HG02642 (cell line): Measurements from ENCODE around the gene ITGAX.
A peak's percentile ranks its signal among the peaks of the same experiment; 100 is the strongest.
"Not testable (repeated sequence)": the region's sequence is repeated elsewhere in the genome, so short reads cannot be mapped to it uniquely, and the experiment has no call there.

Experiments
- ATAC-seq: cut with Tn5 transposase; IDR thresholded peaks from one replicate; pipeline ENCODE4 v1.9.1; 2021; ENCODE audit warnings: mild to moderate bottlenecking; ENCODE audit not compliant: unreplicated experiment, poor library complexity

ITGAX gene

GRCh38 chr16:31354394-31355291, at the start of gene ITGAX:
TSS of gene ITGAX (plus strand) at chr16:31355176. CDS start at chr16:31355255, 79 bp downstream.
- ATAC-seq, result peak; percentile 77

GRCh38 chr16:31305219-31305618, 49.8 kb upstream of the ITGAX start:
- ATAC-seq, result no peak

GRCh38 chr16:31308381-31308780, 46.6 kb upstream of the ITGAX start:
- ATAC-seq, result not testable (repeated sequence)

DNA sequence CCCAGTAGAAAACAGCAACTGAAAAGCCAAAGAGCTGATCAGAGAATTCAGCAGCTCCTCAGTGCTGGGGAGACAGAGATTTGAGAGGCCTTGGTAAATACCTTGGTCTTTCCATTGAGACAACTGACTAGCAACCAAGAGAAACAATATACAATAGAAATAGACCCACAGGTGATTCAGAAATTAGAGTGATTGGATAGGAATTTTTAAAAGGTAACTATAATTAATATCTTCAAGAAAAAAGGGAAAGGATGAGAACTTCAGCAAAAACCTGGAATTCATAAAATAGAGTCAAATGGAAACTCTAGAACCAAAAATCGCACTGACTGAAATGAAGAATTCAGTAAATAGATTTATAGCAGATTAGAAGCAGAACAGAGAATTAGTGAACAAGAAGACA, 32.5 kb upstream of the ITGAX start:
- no peak for ATAC-seq

DNA sequence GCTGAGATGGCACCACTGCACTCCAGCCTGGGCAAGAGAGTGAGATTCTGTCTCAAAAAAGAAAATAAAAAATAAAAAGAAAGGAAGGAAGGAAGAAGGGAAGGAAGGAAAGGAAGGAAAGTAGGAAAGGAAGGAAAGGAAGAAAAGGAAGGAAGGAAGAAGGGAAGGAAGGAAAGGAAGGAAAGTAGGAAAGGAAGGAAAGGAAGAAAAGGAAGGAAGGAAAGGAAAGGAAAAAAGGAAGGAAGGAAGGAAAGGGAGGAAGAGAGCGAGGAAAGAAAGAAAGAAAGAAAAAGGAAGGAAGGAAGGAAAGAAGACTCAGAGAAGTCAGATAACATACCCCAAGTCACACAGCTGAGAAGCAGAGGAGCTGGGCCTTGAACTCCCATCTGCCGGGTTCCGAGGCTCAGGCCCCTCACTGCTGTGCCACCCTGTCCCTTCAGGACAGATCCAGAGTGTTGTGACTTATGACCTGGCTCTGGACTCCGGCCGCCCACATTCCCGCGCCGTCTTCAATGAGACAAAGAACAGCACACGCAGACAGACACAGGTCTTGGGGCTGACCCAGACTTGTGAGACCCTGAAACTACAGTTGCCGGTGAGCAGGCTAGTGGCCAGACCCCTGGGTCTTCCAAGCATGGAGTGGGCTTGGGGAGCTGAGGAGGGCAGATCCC, 30.9 kb upstream of the ITGAX start:
- no peak for ATAC-seq

DNA sequence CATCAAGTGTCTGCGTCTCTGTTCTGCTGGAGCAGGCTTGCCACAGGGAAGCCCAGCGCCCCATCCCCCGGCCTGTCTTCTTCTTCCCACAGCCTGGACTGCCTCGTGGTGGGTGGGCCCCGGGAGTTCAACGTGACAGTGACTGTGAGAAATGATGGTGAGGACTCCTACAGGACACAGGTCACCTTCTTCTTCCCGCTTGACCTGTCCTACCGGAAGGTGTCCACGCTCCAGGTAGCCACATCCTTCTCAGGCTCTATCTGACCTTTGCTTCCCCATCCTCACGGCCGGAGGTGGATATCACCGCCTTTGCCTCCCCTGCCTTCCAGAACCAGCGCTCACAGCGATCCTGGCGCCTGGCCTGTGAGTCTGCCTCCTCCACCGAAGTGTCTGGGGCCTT, 29.8 kb upstream of the ITGAX start:
- no peak for ATAC-seq

GRCh38 chr16:31327646-31328225, 27.2 kb upstream of the ITGAX start:
- ATAC-seq, result no peak

DNA sequence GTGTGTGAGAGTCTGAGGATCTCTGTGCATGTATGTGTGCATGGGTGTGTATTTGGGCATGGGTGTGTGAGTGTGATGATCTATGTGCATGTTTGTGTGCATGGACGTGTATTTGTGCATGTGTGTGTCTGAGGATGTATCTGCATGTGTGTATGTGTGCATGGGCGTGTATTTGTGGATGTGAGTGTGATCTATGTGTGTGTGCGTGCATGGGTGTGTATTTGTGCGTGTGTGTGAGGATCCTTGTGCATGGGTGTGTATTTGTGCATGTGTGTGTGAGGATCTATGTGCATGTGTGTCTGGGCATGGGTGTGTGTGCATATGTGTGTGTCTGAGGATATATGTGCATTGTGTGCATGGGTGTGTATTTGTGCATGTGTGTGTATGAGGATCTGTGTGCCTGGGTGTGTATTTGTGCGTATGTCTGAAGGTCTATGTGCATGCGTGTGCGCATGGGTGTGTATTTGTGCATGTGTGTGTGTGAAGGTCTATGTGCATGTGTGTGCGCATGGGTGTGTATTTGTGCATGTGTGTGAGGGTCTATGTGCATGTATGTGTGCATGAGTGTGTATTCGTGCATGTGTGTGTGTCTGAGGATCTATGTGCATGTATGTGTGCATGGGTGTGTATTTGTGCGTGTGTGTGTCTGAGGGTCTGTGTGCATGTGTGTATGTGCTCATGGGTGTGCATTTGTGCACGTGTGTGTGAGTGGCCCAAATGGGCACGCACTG, 26.5 kb upstream of the ITGAX start:
- ATAC-seq, result no peak

GRCh38 chr16:31329671-31330552, 25.1 kb upstream of the ITGAX start:
- no peak for ATAC-seq

GRCh38 chr16:31330553-31330890, 24.5 kb upstream of the ITGAX start:
- ATAC-seq, result no peak

DNA sequence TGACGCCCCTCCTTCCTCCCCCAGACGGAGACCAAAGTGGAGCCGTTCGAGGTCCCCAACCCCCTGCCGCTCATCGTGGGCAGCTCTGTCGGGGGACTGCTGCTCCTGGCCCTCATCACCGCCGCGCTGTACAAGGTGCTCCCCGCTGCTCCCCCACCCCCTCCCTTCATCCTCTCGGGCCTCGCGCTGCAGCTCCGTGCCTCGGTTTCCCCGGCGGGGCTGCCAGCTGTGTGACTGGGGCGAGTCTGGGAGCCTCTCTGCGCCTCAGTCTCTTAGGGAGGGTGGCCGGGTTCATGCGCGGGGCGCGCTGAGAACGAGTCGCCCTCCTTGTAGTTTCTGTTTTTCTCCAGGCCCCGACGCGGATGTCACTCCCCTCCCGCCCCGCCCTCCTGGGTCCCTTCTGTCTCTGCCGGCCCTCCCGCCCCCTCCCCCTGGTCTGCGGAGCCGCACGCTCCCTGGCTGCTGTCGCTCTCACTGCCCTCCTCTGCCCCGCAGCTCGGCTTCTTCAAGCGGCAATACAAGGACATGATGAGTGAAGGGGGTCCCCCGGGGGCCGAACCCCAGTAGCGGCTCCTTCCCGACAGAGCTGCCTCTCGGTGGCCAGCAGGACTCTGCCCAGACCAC, 23.7 kb upstream of the ITGAX start:
- no peak for ATAC-seq

GRCh38 chr16:31331807-31332301, 23.1 kb upstream of the ITGAX start:
- no peak for ATAC-seq

DNA sequence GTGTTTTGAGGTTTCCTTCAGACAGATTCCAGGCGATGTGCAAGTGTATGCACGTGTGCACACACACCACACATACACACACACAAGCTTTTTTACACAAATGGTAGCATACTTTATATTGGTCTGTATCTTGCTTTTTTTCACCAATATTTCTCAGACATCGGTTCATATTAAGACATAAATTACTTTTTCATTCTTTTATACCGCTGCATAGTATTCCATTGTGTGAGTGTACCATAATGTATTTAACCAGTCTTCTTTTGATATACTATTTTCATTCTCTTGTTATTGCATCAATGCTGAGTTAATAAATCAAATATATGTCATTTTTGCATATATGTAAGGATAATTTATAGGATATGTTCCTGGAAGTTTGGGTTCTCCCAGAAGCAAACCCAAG, 22.4 kb upstream of the ITGAX start:
- ATAC-seq, result no peak

DNA sequence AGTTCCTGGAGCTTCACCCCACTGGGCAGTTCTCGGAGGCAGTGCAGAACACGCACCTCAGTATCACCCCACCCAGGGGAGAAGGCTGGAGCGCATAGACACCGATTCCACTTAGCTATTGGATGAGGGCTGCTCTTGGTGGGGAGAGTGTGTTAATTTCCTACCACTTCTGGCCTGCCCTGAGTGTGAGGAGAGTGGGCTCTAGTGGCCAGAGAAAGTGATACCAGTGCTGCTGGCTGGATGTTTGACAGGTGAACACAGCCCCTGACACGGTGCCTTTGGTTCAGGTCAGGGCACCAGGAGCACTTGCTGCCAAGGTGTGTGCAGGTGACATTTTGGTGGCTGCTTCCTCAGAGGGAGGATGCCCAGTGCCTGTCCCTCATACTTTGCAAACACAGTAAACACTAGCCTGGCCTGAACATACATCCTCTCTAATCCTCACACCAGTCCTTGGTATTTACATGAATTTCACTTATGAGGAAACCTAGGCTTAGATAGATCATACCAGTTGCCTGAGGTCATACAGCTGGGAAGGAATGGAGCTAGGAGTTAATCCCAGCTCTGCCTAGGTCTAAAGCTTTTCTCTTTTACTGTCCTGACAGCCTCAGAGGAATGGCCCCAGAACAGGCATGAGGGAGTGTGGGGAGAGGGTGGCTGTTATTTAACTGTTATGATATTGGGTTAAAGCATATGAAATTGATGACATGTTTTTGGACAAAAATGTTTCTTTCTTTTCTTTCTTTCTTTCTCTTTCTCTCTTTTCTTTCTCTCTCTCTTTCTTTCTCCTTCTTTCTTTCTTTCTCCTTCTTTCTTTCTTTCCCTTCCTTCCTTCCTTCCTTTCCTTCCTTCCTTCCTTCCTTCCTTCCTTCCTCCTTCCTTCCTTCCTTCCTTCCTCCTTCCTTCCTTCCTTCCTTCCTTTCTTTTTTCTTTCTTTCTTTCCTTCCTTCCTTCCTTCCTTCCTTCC, 21.0 kb upstream of the ITGAX start:
- peak; percentile 68 for ATAC-seq

DNA sequence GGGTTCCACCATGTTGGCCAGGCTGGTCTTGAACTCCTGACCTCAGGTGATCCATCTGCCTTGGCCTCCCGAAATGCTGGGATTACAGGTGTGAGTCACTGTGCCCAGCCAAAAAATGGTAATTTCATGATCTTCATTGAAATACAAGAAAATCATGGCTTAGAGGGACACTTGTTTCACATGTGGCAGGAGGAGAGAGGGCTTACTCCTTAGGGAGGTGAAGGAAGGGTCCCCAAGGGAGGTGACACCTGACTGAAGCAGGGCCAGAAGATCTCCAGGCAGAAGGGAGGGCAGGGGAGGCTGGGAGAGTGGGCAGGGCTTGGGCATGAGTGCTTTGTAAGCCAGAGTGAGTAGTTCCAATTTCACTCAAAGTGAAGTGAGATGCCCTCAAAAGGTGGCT, 20.0 kb upstream of the ITGAX start:
- no peak for ATAC-seq

- no peak for ATAC-seq
These were observed 19.5 kb upstream of the ITGAX start for GRCh38 chr16:31335431-31335830.

DNA sequence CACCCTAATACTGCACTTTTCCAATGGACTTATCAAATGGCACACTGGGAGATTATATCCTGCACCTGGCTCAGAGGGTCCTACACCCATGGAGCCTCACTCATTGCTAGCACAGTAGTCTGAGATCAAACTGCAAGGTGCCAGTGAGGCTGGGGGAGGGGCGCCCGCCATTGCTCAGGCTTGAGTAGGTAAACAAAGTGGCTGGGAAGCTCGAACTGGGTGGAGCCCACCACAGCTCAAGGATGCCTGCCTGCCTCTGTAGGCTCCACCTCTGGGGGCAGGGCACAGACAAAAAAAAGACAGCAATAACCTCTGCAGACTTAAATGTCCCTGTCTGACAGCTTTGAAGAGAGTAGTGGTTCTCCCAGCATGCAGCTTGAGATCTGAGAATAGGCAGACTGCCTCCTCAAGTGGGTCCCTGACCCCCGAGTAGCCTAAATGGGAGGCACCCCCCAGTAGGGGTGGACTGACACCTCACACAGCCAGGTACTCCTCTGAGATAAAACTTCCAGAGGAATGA, 16.8 kb upstream of the ITGAX start:
- not testable (repeated sequence) for ATAC-seq

- ATAC-seq, result peak; percentile 88
These were observed 10.3 kb upstream of the ITGAX start for GRCh38 chr16:31344712-31345111.
